ENCODE measurements around the gene PLET1. TPM values are rescaled to one million over a fixed set of nuclear protein-coding genes. Genes with fewer than 3 reads are reported as not detected.

Gene PLET1
- total RNA-seq (2022; extraction: Qiagen RNA extraction; ENCODE audit: low read depth), result not detected in 5 replicates

GRCh38 chr11:112260490-112260889 is at the start of gene PLET1:
TSS of gene PLET1 (minus strand) at chr11:112260860. CDS start at chr11:112260589, 271 bp downstream.

GRCh38 chr11:112226062-112226830 is 34.4 kb downstream of the PLET1 start, which contains the start of gene PTS:
TSS of gene PTS (plus strand) at chr11:112226428. CDS start at chr11:112226444, 16 bp downstream.

Other genes starting within 250 kb of the PLET1 start
- gene DLAT, start 235.5 kb downstream of the PLET1 start, total RNA-seq (2022; extraction: Qiagen RNA extraction; ENCODE audit: low read depth), result 18.9 to 35.8 TPM (median 29.2 TPM) in 5 replicates
- 0.83 to 1.4 TPM (median 1.2 TPM) in 5 replicates for gene PIH1D2, start 186.8 kb downstream of the PLET1 start, total RNA-seq (2022; extraction: Qiagen RNA extraction; ENCODE audit: low read depth)
- gene NKAPD1, start 186.6 kb downstream of the PLET1 start, total RNA-seq (2022; extraction: Qiagen RNA extraction; ENCODE audit: low read depth), result 12.4 to 19.4 TPM (median 14.8 TPM) in 5 replicates
- 65.0 to 88.5 TPM (median 70.3 TPM) in 5 replicates for gene TIMM8B, start 174.1 kb downstream of the PLET1 start, total RNA-seq (2022; extraction: Qiagen RNA extraction; ENCODE audit: low read depth)
- gene SDHD, start 174.0 kb downstream of the PLET1 start, total RNA-seq (2022; extraction: Qiagen RNA extraction; ENCODE audit: low read depth), result 65.1 to 83.1 TPM (median 66.2 TPM) in 5 replicates
- 62.5 to 98.1 TPM (median 93.9 TPM) in 5 replicates for gene IL18, start 96.8 kb downstream of the PLET1 start, total RNA-seq (2022; extraction: Qiagen RNA extraction; ENCODE audit: low read depth)
- gene TEX12, start 93.5 kb downstream of the PLET1 start, total RNA-seq (2022; extraction: Qiagen RNA extraction; ENCODE audit: low read depth), result not detected in 5 replicates
- 0.59 to 0.79 TPM (median 0.71 TPM) in 5 replicates for gene BCO2, start 85.3 kb downstream of the PLET1 start, total RNA-seq (2022; extraction: Qiagen RNA extraction; ENCODE audit: low read depth)
- gene PTS, start 34.4 kb downstream of the PLET1 start, total RNA-seq (2022; extraction: Qiagen RNA extraction; ENCODE audit: low read depth), result 24.9 to 35.2 TPM (median 29.5 TPM) in 5 replicates

Data from A549 treated with RU486 at 1 μM for 4 hours (cell line).